Measurements from ENCODE around the gene COL4A2. TPM values are rescaled to one million over a fixed set of nuclear protein-coding genes. Genes with fewer than 3 reads are reported as not detected.

The COL4A2 gene
- total and polyA plus RNA-seq, 2 donors (not counting 1 experiment from before 2014, with no cell fraction given) = 0.17 TPM; not detected in 1

GRCh38 chr13:110466266-110466915, 159.3 kb downstream of the COL4A2 start:
- H3K27ac Mint-ChIP-seq = peak overlapping the region; percentile 5
- no peaks in the 10 kb centered on the region for H3K27me3 Mint-ChIP-seq
- H3K4me3 Mint-ChIP-seq = no peak overlapping the region
- H3K9me3 ChIP-seq (ENCODE audit: control extremely low read depth in 1 of 3, control insufficient read depth in 2 of 3, insufficient read depth in 1 of 3, low read length in 2 of 3) = no peaks in the 10 kb centered on the region
- ChIA-PET POLR2A (no interaction called here), CTCF (interaction anchor here (0.6 to 3.3 kb wide), 2 partner anchors 11 to 219 kb away, joined by 3 to 26 read pairs; no protein-coding TSS in a partner anchor)
- no peaks in the 10 kb centered on the region for H3K36me3 ChIP-seq (replicated peaks in 1 of 2; ENCODE audit: control extremely low read depth in 1 of 2, control insufficient read depth in 1 of 2, extremely low read depth in 1 of 2, insufficient read depth in 2 of 2, low read length in 1 of 2)
- peaks cover 33 to 37% of the 10 kb centered on the region in 2 donors for H3K4me1 ChIP-seq (ENCODE audit: control insufficient read depth in 2 of 2, insufficient read depth in 2 of 2, low read length in 2 of 2)
- no peak for TF ChIP-seq CTCF (IDR thresholded peaks at IDR 0.05)
- no peak for TF ChIP-seq EZH2 (IDR thresholded peaks at IDR 0.05; ENCODE audit: borderline replicate concordance, insufficient read depth, low read depth, low read length, poor library complexity, severe bottlenecking)
- peaks cover 54% of the 10 kb centered on the region for H3K4me1 Mint-ChIP-seq
- 78% methylated on average over 4 of the region's 6 CpGs for WGBS (ENCODE audit: insufficient coverage)
- DNase-seq (no peak), ATAC-seq (ENCODE audit: low read depth) (no peak)
- no peaks in the 10 kb centered on the region for H4K20me1 ChIP-seq (ENCODE audit: control insufficient read depth, insufficient read depth, low read length, poor library complexity, severe bottlenecking)
- no peak overlapping the region for H3K27ac ChIP-seq (ENCODE audit: low read length in 2 of 2)
- H3K9me3 Mint-ChIP-seq (ENCODE audit: insufficient read depth) = no peaks in the 10 kb centered on the region
- no peak overlapping the region for H3K4me2 ChIP-seq (replicated peaks; ENCODE audit: low read depth, low read length, poor library complexity, severe bottlenecking)
- no peak overlapping the region for H3K4me3 ChIP-seq (ENCODE audit: control extremely low read depth in 1 of 5, extremely low read depth in 1 of 5, insufficient read depth in 1 of 5, low read depth in 2 of 5, low read length in 4 of 5)
- H3K9ac ChIP-seq (ENCODE audit: low read length) = no peak overlapping the region
- no peaks in the 10 kb centered on the region for H3K79me2 ChIP-seq (ENCODE audit: control insufficient read depth, insufficient read depth, low read length)
- intact Hi-C loops (cut with micrococcal nuclease) = no loop called here
- H3K27me3 ChIP-seq (replicated peaks in 1 of 4; ENCODE audit: control extremely low read depth in 1 of 4, control insufficient read depth in 3 of 4, insufficient read depth in 4 of 4, low read length in 3 of 4) = no peaks in the 10 kb centered on the region
- no peak overlapping the region for H2AFZ ChIP-seq (ENCODE audit: insufficient read depth, low read depth, low read length, poor library complexity, severe bottlenecking)

GRCh38 chr13:110467516-110468110, 160.5 kb downstream of the COL4A2 start:
- WGBS (ENCODE audit: insufficient coverage) = 96% methylated on average over 13 of the region's 13 CpGs
- Mint-ChIP-seq H3K4me3 (no peak overlapping the region), H3K27me3 (no peaks in the 10 kb centered on the region), H3K9me3 (ENCODE audit: insufficient read depth) (no peaks in the 10 kb centered on the region), H3K4me1 (peaks cover 57% of the 10 kb centered on the region), H3K27ac (no peak overlapping the region)
- Histone ChIP-seq H3K9ac (ENCODE audit: low read length) (no peak overlapping the region), H3K4me2 (replicated peaks; ENCODE audit: low read depth, low read length, poor library complexity, severe bottlenecking) (no peak overlapping the region), H3K4me3 (ENCODE audit: control extremely low read depth in 1 of 5, extremely low read depth in 1 of 5, insufficient read depth in 1 of 5, low read depth in 2 of 5, low read length in 4 of 5) (no peak overlapping the region), H3K27ac (ENCODE audit: low read length in 2 of 2) (no peak overlapping the region), H4K20me1 (ENCODE audit: control insufficient read depth, insufficient read depth, low read length, poor library complexity, severe bottlenecking) (no peaks in the 10 kb centered on the region), H3K36me3 (replicated peaks in 1 of 2; ENCODE audit: control extremely low read depth in 1 of 2, control insufficient read depth in 1 of 2, extremely low read depth in 1 of 2, insufficient read depth in 2 of 2, low read length in 1 of 2) (no peaks in the 10 kb centered on the region), H3K9me3 (ENCODE audit: control extremely low read depth in 1 of 3, control insufficient read depth in 2 of 3, insufficient read depth in 1 of 3, low read length in 2 of 3) (peaks cover 0 to 6% (median 0%) of the 10 kb centered on the region in 3 donors), H3K27me3 (replicated peaks in 1 of 4; ENCODE audit: control extremely low read depth in 1 of 4, control insufficient read depth in 3 of 4, insufficient read depth in 4 of 4, low read length in 3 of 4) (no peaks in the 10 kb centered on the region), H3K4me1 (ENCODE audit: control insufficient read depth in 2 of 2, insufficient read depth in 2 of 2, low read length in 2 of 2) (peaks cover 44 to 50% of the 10 kb centered on the region in 2 donors), H3K79me2 (ENCODE audit: control insufficient read depth, insufficient read depth, low read length) (no peaks in the 10 kb centered on the region), H2AFZ (ENCODE audit: insufficient read depth, low read depth, low read length, poor library complexity, severe bottlenecking) (no peak overlapping the region)
- no peak for DNase-seq
- intact Hi-C loops (cut with micrococcal nuclease) = no loop called here
- no peak for ATAC-seq (ENCODE audit: low read depth)
- ChIA-PET POLR2A (interaction anchor here (0.7 kb wide), 1 partner anchor 210 kb away, joined by 3 read pairs; no protein-coding TSS in a partner anchor), CTCF (interaction anchor here (1.3 kb wide), 1 partner anchor 12 kb away, joined by 3 read pairs; no protein-coding TSS in a partner anchor)
- TF ChIP-seq CTCF (IDR thresholded peaks at IDR 0.05) (no peak), EZH2 (IDR thresholded peaks at IDR 0.05; ENCODE audit: borderline replicate concordance, insufficient read depth, low read depth, low read length, poor library complexity, severe bottlenecking) (no peak)

All from B cell (primary cell).